ENCODE results near the gene NSD2.
A peak's percentile ranks its signal among the peaks of the same experiment; 100 is the strongest.
"Not testable (repeated sequence)": the region's sequence is repeated elsewhere in the genome, so short reads cannot be mapped to it uniquely, and the experiment has no call there.

Gene NSD2

DNA sequence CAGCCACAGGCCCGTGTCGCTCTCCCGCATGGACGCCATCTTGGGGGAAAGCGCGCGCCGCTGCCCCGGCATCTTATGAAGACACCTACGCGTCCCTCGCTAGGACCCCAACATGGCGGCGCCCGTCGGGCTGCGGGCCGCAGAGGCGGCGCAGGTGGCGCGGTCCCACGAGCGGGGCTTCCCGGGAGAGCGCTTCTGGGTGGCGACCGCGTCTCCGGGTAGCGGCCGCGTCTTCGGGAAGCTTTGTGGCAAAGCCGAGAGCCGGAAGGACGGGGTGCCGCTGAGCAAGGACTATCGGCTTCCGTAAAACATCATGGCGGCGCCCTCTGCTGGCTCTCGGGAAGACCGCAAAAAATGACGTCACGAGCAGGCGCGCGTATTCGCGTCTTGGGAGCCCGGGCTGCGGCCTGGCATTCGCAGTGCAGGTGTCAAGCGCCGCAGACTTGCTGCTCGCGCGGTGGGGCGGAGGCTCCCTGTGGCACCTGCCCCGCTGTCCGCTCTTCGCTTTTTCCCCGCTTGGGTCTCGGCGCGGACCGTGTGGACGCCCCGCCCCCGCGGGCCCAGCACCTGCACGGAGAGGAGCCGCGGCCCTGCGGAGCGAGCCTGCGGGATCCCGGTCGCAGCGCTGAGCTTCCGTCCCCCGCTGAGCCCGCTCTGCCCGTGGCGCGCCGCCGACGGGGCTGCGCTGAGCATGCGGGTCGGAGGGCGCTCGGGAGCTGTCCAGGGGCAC, 137.9 kb downstream of the NSD2 start, which contains the start of gene NELFA:
Gene NELFA (minus strand): TSS at position 54 of the 730 bp plus-strand sequence. CDS start 15 bp downstream, at position 39.
- peak; percentile 91 to 93 for DNase-seq

DNA sequence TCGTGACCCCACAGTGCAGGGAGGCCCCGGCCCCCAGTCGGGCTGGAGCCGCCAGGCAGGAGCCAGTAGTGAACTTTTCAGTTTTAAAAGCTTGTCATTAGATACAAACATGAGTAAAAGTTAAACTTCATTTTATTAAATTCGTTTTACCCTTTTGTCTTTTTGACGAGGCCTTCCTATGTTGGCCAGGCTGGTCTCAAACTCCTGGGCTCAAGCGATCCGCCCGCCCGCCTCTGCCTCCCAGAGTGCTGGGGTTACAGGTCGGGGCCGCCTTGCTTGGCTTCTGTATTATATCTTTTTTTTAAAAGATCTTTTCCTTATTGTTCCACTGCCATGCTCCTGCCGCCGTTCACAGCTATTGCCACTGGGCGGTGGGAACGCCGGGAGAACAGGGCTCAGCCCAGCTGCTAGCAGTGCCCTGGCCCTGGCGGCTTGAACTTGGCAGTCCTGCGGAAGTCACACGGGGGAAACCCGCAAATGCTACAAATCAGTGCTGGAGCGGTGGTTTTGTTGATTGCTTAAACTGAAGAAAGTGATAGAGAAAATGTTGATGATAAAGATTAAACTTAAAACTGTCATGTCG, 138.5 kb downstream of the NSD2 start:
- peak; percentile 23 to 46 for DNase-seq

DNA sequence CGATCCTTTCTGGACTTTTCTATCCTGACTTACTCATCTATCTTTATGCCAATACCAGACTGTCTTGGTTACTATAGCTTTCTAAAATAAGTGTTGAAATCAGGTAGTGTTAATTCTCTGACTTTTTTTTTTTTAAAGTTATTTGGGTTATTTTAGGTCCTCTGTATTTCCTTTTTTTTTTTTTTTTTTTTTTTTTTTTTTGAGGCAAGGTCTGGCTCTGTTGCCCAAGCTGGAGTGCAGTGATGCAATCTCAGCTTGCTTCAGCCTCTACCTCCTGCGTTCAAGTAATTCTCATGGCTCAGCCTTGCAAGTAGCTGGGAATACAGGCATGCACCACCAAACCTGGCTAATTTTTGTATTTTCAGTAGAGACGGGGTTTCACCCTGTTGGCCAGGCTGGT, 140.4 kb downstream of the NSD2 start:
- DNase-seq, result no peak

DNA sequence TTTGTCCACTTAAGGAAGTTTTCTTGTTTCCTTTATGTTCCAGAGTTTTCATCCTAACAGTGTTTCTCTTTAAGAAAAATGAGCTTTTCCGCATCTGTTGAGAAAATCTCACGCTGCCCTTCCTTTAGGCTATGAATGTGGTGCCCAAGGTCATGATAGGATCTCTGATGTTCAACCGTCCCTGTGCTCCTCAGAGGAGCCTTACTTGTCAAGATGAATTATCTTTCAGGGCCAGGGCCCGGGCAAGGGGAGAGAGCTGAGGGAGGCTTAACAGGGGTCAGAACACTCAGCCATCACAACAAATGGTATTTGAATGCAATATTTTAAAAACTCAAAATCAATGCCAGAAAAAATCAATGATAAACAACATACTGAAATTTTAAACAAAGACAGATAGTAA, 143.8 kb downstream of the NSD2 start:
- no peak for DNase-seq

DNA sequence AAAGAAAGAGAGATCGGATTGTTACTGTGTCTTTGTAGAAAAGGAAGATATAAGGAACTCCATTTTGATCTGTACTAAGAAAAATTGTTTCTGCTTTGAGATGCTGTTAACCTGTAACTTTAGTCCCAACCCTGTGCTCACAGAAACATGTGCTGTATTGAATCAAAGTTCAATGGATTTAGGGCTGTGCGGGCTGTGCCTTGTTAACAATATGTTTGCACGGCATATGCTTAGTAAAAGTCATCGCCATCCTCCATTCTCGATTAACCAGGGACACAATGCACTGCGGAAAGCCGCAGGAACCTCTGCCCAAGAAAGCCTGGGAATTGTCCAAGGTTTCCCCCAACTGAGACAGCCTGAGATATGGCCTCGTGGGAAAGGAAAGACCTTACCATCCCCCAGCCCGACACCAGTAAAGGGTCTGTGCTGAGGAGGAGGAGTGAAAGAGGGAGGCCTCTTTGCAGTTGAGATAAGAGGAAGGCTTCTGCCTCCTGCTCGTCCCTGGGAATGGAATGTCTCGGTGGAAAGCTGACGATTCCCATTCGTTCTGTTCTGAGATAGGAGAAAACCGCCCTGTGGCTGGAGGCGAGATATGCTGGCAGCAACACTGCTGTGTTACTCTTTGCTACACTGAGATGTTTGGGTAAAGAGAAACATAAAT, 150.3 kb downstream of the NSD2 start:
- not testable (repeated sequence) for DNase-seq

DNA sequence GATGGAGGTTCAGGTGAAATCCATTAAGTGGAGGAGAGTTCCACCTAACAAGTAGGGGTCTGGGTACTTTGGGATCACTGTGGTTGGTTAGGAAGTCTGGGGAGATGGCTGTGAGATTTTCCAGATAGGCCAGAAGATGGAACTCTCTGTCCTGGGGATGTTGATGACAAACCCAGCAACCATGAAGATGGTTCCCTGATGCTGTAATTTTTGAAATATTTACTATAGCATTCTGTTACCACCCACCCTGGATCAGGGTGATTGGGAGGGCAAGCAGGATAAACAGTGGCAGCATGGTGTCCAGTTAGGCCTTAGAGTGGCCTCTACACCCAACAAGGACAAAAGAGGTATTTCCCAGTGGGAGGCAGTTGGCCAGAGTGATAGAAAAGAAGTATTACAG, 153.5 kb downstream of the NSD2 start:
- DNase-seq, result no peak

DNA sequence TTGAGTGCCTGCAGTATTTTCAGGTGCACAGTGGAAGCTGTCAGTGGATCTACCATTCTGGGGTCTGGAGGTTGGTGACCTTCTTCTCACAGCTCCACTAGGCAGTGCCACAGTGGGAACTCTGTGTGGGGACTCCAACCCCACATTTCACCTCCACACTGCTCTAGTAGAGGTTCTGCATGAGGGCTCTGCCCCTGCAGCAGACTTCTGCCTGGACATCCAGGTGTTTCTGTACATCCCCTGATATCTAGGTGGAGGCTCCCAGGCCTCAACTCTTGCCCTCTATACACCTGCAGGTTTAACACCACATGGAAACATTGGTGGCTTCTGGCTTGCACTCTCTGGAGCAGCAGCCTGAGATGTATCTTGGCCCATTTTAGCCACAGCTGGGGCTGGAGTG, 154.6 kb downstream of the NSD2 start:
- no peak for DNase-seq

DNA sequence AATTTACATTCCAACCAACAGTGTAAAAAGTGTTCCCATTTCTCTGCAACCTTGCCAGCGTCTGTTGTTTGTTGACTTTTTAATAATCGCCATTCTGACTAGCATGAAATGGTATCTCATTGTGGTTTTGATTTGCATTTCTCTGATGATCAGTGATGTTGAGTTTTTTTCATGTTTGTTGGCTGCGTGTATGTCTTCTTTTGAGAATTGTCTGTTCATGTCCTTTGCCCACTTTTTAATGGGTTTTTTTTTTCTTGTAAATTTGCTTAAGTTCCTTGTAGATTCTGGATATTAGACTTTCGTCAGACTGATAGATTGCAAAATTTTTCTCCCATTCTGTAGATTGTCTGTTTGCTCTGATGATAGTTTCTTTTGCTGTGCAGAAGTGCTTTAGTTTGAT, 155.9 kb downstream of the NSD2 start:
- not testable (repeated sequence) for DNase-seq

DNA sequence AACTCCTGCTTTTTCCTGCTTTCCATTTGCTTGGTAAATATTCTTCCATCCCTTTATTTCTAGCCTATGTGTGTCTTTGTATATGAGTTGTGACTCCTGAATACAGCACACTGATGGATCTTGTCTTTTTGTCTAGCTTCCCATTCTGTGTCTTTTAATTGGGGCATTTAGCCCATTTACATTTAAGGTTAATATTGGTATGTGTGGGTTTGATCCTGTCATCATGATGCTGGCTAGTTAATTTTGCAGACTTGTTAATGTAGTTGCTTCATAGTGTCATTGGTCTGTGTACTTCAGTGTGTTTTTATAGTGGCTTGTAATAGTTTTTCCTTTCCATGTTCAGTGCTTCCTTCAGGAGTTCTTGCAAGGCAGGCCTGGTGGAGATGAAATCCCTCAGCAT, 160.0 kb downstream of the NSD2 start:
- not testable (repeated sequence) for DNase-seq

All from hippocampal formation (tissue), 2 donors.